HCT116 (cell line): ENCODE measurements around the gene C1orf105. TPM values are rescaled to one million over a fixed set of nuclear protein-coding genes. Genes with fewer than 3 reads are reported as not detected.

Source experiments
- ATAC-seq: fragments of 200-7000 bp; cut with Tn5 transposase; 2 replicates; pipeline ENCODE4 v1.9.1; 2020; ENCODE audit warnings: mild to moderate bottlenecking, moderate library complexity
- BruUV-seq: library from RNA; stranded (reverse); fragments of 400-500 nt; replicated peaks from 2 replicates; lab custom pipeline; 2021; lab: Mats Ljungman, UMichigan
- CTCF ChIA-PET: fragments of 300-600 bp; sonication (Branson Sonifier 250); formaldehyde crosslinking; loops from one replicate; lab custom pipeline; 2021; ENCODE audit warnings: antibody characterized with exemption; lab: Charles Lee
- POLR2A ChIA-PET: fragments of 300-600, 350-600 bp; sonication (Branson Sonifier 250); formaldehyde crosslinking; loops from one replicate; lab custom pipeline; 2021; ENCODE audit warnings: antibody characterized with exemption; lab: Charles Lee
- RAD21 ChIA-PET, 2 experiments: fragments of 300-600 bp; sonication (Branson Sonifier 250); formaldehyde crosslinking; loops; one replicate each; lab custom pipeline; 2023; ENCODE audit warnings: low total read pairs in 2 of 2; ENCODE audit not compliant: uncharacterized antibody in 2 of 2, unreplicated experiment in 2 of 2, low non-redundant PET in 1 of 2; lab: Charles Lee
- DNase-seq: peaks from one replicate; pipeline ENCODE4 v3.0.0-alpha.2; 2010; ENCODE audit warnings: low read depth, low spot score
- H2AFZ ChIP-seq: fragments of 200-600 bp; shearing (Covaris generic), sonication (generic); 2 replicates; pipeline ENCODE4 v1.6.1; 2017; ENCODE audit warnings: low read depth, mixed run types, mixed read lengths, antibody characterized with exemption, low read length; ENCODE audit not compliant: poor library complexity, severe bottlenecking
- H3K27ac ChIP-seq: 2 replicates; pipeline ENCODE4 v1.5.1; 2012; ENCODE audit warnings: low read depth, low read length
- H3K27me3 ChIP-seq: fragments of 200-600 bp; sonication (generic); 2 replicates; pipeline ENCODE4 v1.6.1; 2016; ENCODE audit warnings: mixed run types, low read length, mixed read lengths; ENCODE audit not compliant: insufficient read depth
- H3K36me3 ChIP-seq, 2 experiments: fragments of 200-500 bp in 1 of 2; fragments of 200-600 bp in 1 of 2; sonication (Bioruptor generic) in 1 of 2; sonication (generic) in 1 of 2; 2 replicates each; pipeline versions ENCODE4 v1.5.1 to v1.6.1; 2014 to 2016; ENCODE audit warnings: low read length in 2 of 2, inconsistent platforms in 1 of 2, mixed read lengths in 1 of 2, mixed run types in 1 of 2; ENCODE audit not compliant: insufficient read depth in 2 of 2, control insufficient read depth in 1 of 2
- H3K4me1 ChIP-seq, 2 experiments: fragments of 200-600 bp in 1 of 2; sonication (generic) in 1 of 2; 2 replicates each; pipeline versions ENCODE4 v1.5.1 to v1.6.1; 2012 to 2017; ENCODE audit warnings: low read length in 2 of 2, inconsistent platforms in 1 of 2, mild to moderate bottlenecking in 1 of 2, mixed read lengths in 1 of 2, mixed run types in 1 of 2, moderate library complexity in 1 of 2; ENCODE audit not compliant: insufficient read depth in 2 of 2, control insufficient read depth in 1 of 2
- H3K4me2 ChIP-seq: fragments of 200-600 bp; sonication (generic); 2 replicates; pipeline ENCODE4 v1.6.1; 2017; ENCODE audit warnings: mixed run types, low read length, mixed read lengths
- H3K4me3 ChIP-seq, 2 experiments: fragments of 200-600 bp in 1 of 2; sonication (generic) in 1 of 2; replicated peaks in 1 of 2; 2 replicates each; pipeline ENCODE4 v1.5.1; 2011 to 2016; ENCODE audit warnings: low read length in 2 of 2, control low read depth in 1 of 2, low read depth in 1 of 2, mild to moderate bottlenecking in 1 of 2, mixed read lengths in 1 of 2, mixed run types in 1 of 2
- H3K79me2 ChIP-seq: fragments of 200-600 bp; sonication (generic); 2 replicates; pipeline ENCODE4 v1.6.1; 2017; ENCODE audit warnings: mild to moderate bottlenecking, mixed run types, low read length, moderate library complexity, mixed read lengths; ENCODE audit not compliant: insufficient read depth
- H3K9ac ChIP-seq: fragments of 200-600 bp; sonication (generic); 2 replicates; pipeline ENCODE4 v1.6.1; 2016; ENCODE audit warnings: low read length, mixed read lengths
- H3K9me2 ChIP-seq: fragments of 200-600 bp; sonication (generic), shearing (Covaris generic); 2 replicates; pipeline ENCODE4 v1.6.1; 2017; ENCODE audit warnings: mixed run types, mild to moderate bottlenecking, moderate library complexity; ENCODE audit not compliant: insufficient read depth
- H3K9me3 ChIP-seq, 2 experiments: fragments of 200-500 bp in 1 of 2; fragments of 200-600 bp in 1 of 2; sonication (Bioruptor generic) in 1 of 2; sonication (generic) in 1 of 2; 2 replicates each; pipeline ENCODE4 v1.6.1; 2014 to 2017; ENCODE audit warnings: low read length in 2 of 2, mixed read lengths in 2 of 2, inconsistent platforms in 1 of 2, low read depth in 1 of 2, mild to moderate bottlenecking in 1 of 2, mixed run types in 1 of 2, moderate library complexity in 1 of 2; ENCODE audit not compliant: control insufficient read depth in 1 of 2, insufficient read depth in 1 of 2
- H4K20me1 ChIP-seq: fragments of 200-600 bp; sonication (generic), shearing (Covaris generic); 2 replicates; pipeline ENCODE4 v1.6.1; 2017; ENCODE audit warnings: mixed run types, mild to moderate bottlenecking, moderate library complexity; ENCODE audit not compliant: insufficient read depth
- CBX3 ChIP-seq: IDR thresholded peaks from 2 replicates; pipeline ENCODE4 v1.6.1; 2012; ENCODE audit warnings: low read depth
- EZH2phosphoT487 ChIP-seq: fragments of 200-600 bp; IDR thresholded peaks from 2 replicates; pipeline ENCODE4 v1.6.1; 2018; ENCODE audit warnings: antibody characterized with exemption, borderline replicate concordance
- MAX ChIP-seq: IDR thresholded peaks from 2 replicates; pipeline ENCODE4 v1.6.1; 2012
- RAD21 ChIP-seq: IDR thresholded peaks from 2 replicates; pipeline ENCODE4 v1.6.1; 2012; ENCODE audit warnings: low read depth, mild to moderate bottlenecking
- SIN3A ChIP-seq: IDR thresholded peaks from 2 replicates; pipeline ENCODE4 v1.6.1; 2012; ENCODE audit warnings: low read depth
- SRF ChIP-seq: IDR thresholded peaks from 2 replicates; pipeline ENCODE4 v1.6.1; 2012; ENCODE audit warnings: low read depth
- TCF7L2 ChIP-seq: IDR thresholded peaks from 2 replicates; pipeline ENCODE4 v1.7.0; 2011; ENCODE audit warnings: borderline replicate concordance, inconsistent platforms; ENCODE audit not compliant: insufficient read depth, insufficient read length; ENCODE audit errors: extremely low read depth
- ZFX ChIP-seq: fragments of 450-650 bp; IDR thresholded peaks from 2 replicates; pipeline ENCODE4 v1.6.1; 2017
- intact Hi-C: fragments of 100-400 bp; cut with micrococcal nuclease; formaldehyde crosslinking; loops from 2 replicates; pipeline ENCODE4 v1.10.0; 2022
- total RNA-seq: library from RNA; stranded (reverse); gene quantifications from one replicate; pipeline ENCODE4 v1.2.1, GENCODE V29; 2021; ENCODE audit not compliant: unreplicated experiment
- TF ChIP-seq, protein P1 (sequence below), 3 experiments: fragments of 200-600 bp in 1 of 3; sonication (generic) in 1 of 3; IDR thresholded peaks in 2 of 3; conservative IDR thresholded peaks in 1 of 3; 2 replicates each; pipeline ENCODE4 v1.5.1; 2012 to 2017; ENCODE audit warnings: low read depth in 2 of 3, low read length in 2 of 3, antibody characterized with exemption in 1 of 3, borderline replicate concordance in 1 of 3, control low read depth in 1 of 3, mild to moderate bottlenecking in 1 of 3, mixed read lengths in 1 of 3, mixed run types in 1 of 3, moderate library complexity in 1 of 3; ENCODE audit not compliant: insufficient read depth in 1 of 3
- TF ChIP-seq, protein P2 (sequence below): IDR thresholded peaks from 2 replicates; pipeline ENCODE4 v1.6.1; 2011; ENCODE audit warnings: mild to moderate bottlenecking, low read length, moderate library complexity; ENCODE audit not compliant: insufficient replicate concordance; ENCODE audit errors: extremely low read depth
- TF ChIP-seq, protein P3 (sequence below): IDR thresholded peaks from 2 replicates; pipeline ENCODE4 v1.6.1; 2012

C1orf105 gene
- total RNA-seq, 1 experiment from 2014 or later = not detected

- CTCF ChIA-PET = interaction anchor here (1.9 kb wide), 1 partner anchor 12 kb away, joined by 5 read pairs; no protein-coding TSS in a partner anchor
Observed at GRCh38 chr1:172411791-172412338, 8.6 kb upstream of the C1orf105 start.

DNA sequence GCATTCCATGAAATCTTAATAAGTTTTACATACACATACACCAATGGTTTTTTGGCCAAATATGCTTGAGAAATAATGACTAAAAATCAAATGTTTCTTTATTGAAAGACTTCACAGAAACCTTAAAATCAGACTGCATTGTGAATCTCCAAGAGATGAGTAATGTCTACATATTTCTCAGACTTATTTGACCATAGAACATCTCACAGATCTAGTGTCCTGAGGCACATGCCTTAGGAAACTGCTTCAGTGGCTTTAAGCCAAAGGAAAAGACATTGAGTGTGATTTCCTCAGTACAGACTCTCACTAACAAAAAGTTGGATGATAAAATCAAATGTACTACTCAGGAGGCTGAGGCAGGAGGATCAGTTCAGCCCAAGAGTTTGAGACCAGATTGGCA, 6.2 kb upstream of the C1orf105 start:
- H3K79me2 ChIP-seq = no peaks in the 10 kb centered on the region
- no peak overlapping the region for H3K4me3 ChIP-seq
- no peaks in the 10 kb centered on the region for H3K9me3 ChIP-seq
- H3K36me3 ChIP-seq = no peaks in the 10 kb centered on the region
- no peak for ATAC-seq
- no peaks in the 10 kb centered on the region for H3K27me3 ChIP-seq
- H3K9ac ChIP-seq = no peak overlapping the region
- peaks cover 0 to 16% of the 10 kb centered on the region in 2 experiments; a peak in 2 of 4 replicates for H3K4me1 ChIP-seq
- no TSS peak for BruUV-seq
- no peaks in the 10 kb centered on the region for H4K20me1 ChIP-seq
- no peak overlapping the region for H2AFZ ChIP-seq
- ChIA-PET CTCF (interaction anchor here (1.4 kb wide), 1 partner anchor 412 kb away, joined by 3 read pairs; no protein-coding TSS in a partner anchor), POLR2A (no interaction called here), RAD21 (no interaction called here)
- no peak for DNase-seq
- no peak overlapping the region for H3K27ac ChIP-seq
- no peak overlapping the region for H3K4me2 ChIP-seq
- 0 out of 2 replicates have a peak, but pooled peaks cover 3% of the 10 kb centered on the region for H3K9me2 ChIP-seq
- intact Hi-C loops = no loop called here
- TF ChIP-seq, protein P1, sequence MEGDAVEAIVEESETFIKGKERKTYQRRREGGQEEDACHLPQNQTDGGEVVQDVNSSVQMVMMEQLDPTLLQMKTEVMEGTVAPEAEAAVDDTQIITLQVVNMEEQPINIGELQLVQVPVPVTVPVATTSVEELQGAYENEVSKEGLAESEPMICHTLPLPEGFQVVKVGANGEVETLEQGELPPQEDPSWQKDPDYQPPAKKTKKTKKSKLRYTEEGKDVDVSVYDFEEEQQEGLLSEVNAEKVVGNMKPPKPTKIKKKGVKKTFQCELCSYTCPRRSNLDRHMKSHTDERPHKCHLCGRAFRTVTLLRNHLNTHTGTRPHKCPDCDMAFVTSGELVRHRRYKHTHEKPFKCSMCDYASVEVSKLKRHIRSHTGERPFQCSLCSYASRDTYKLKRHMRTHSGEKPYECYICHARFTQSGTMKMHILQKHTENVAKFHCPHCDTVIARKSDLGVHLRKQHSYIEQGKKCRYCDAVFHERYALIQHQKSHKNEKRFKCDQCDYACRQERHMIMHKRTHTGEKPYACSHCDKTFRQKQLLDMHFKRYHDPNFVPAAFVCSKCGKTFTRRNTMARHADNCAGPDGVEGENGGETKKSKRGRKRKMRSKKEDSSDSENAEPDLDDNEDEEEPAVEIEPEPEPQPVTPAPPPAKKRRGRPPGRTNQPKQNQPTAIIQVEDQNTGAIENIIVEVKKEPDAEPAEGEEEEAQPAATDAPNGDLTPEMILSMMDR (IDR thresholded peaks at IDR 0.05 in 2 of 3, conservative IDR thresholded peaks at IDR 0.05 in 1 of 3; ENCODE audit: borderline replicate concordance in 1 of 3, insufficient read depth in 1 of 3, low read depth in 2 of 3, low read length in 2 of 3) = no peak
- TF ChIP-seq RAD21 = no peak
- no peak for TF ChIP-seq ZFX
- TF ChIP-seq SRF = no peak
- TF ChIP-seq MAX = no peak
- TF ChIP-seq EZH2phosphoT487 = no peak
- TF ChIP-seq, protein P2, sequence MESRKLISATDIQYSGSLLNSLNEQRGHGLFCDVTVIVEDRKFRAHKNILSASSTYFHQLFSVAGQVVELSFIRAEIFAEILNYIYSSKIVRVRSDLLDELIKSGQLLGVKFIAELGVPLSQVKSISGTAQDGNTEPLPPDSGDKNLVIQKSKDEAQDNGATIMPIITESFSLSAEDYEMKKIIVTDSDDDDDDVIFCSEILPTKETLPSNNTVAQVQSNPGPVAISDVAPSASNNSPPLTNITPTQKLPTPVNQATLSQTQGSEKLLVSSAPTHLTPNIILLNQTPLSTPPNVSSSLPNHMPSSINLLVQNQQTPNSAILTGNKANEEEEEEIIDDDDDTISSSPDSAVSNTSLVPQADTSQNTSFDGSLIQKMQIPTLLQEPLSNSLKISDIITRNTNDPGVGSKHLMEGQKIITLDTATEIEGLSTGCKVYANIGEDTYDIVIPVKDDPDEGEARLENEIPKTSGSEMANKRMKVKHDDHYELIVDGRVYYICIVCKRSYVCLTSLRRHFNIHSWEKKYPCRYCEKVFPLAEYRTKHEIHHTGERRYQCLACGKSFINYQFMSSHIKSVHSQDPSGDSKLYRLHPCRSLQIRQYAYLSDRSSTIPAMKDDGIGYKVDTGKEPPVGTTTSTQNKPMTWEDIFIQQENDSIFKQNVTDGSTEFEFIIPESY = no peak
- TF ChIP-seq, protein P3, sequence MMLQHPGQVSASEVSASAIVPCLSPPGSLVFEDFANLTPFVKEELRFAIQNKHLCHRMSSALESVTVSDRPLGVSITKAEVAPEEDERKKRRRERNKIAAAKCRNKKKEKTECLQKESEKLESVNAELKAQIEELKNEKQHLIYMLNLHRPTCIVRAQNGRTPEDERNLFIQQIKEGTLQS = no peak
- no peak for TF ChIP-seq SIN3A
- no peak for TF ChIP-seq TCF7L2

More at GRCh38 chr1:172411791-172412338, 8.6 kb upstream of the C1orf105 start:
- BruUV-seq = no TSS peak
- RAD21 ChIA-PET = no interaction called here
- Histone ChIP-seq H3K9me2 (0 out of 2 replicates have a peak, but pooled peaks cover 4% of the 10 kb centered on the region), H3K36me3 (no peaks in the 10 kb centered on the region)
- DNase-seq (no peak), ATAC-seq (no peak)
- intact Hi-C loops = no loop called here
- TF ChIP-seq CBX3 = no peak
- TF ChIP-seq, protein P3 = no peak
- TF ChIP-seq, all 23 proteins: peak for 0
- H3K4me2 ChIP-seq = no peak overlapping the region
- H3K27ac ChIP-seq = no peak overlapping the region
- no peaks in the 10 kb centered on the region for H3K9me3 ChIP-seq
- H3K4me3 ChIP-seq = no peak overlapping the region
- no peaks in the 10 kb centered on the region for H4K20me1 ChIP-seq
- H3K4me1 ChIP-seq = peaks cover 0 to 5% of the 10 kb centered on the region in 2 experiments; a peak in 1 of 4 replicates
- no peak overlapping the region for H3K9ac ChIP-seq
- no peaks in the 10 kb centered on the region for H3K79me2 ChIP-seq
- H2AFZ ChIP-seq = no peak overlapping the region
- POLR2A ChIA-PET = no interaction called here
- no peaks in the 10 kb centered on the region for H3K27me3 ChIP-seq
